ENCODE results near the gene CHCHD10.

The CHCHD10 gene

DNA sequence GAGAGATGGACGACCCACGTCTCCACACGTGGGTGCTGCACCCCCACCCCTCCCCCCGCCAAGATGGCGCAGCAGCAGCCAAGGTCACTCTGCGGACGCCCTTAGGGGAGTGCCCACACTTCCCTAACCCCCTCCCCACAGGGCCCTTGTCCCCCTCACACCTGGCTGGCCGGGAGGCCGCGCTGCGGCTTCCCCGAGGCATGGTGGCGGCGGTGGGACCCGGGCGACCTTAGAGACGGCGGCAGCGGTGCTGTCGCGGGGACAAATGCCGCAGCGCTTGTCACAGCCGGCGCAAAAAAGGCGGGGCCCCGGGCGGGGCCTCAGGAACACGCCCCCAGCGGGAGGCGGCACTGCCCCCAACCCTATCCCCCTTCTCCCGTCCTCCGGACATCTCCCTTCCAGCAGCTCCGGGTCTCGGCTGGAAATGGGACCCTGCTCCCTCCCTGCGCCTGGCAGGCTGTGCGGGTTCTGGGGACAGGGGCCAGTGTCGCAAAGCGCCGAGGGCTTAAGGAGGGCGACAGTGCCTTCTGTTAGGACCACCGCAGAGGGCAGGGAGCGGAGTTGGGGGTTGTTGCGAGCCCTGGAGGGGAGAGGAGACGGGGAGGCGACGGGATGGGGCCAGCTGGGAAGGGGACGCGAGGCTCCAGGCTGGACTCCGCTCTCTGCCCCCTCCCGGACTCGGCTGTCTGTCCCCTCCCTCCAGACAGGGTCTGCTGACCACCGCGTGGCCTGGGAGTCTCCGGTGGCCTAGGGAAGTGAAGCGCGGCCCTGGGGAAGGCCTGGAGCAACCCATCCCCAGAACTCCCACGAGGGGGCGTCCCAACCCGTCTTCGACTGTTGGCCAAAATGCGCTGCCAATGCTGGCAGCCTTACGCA, at the start of gene CHCHD10:
CHCHD10 (minus strand) TSS at position 300 of the 876 bp plus-strand sequence; CDS start at position 202, 98 bp downstream.
- peak; percentile 40 to 55 for DNase-seq (ENCODE audit: low read depth in 2 of 2, low spot score in 1 of 2)

DNA sequence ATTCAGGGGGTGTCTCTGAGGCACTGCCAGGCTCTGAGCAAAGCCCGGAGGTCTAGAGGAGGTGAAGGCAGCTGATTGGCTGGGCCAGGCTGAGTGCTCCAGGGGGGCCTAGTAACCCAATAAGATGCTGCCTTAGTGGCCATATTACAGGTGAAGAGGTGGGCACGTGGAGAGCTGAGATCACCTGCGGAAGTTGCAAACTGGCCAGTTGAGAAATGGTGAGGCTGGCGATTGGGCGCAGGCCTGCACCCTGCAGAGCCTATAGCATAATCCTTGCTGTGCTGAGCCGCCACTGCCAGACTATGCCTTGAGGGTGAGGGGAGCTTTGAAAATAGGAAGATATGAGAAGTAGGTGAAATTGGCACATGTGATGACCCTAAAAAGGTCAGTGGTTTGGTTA, 49.4 kb upstream of the CHCHD10 start:
- DNase-seq (ENCODE audit: low read depth in 2 of 2, low spot score in 1 of 2): no peak

DNA sequence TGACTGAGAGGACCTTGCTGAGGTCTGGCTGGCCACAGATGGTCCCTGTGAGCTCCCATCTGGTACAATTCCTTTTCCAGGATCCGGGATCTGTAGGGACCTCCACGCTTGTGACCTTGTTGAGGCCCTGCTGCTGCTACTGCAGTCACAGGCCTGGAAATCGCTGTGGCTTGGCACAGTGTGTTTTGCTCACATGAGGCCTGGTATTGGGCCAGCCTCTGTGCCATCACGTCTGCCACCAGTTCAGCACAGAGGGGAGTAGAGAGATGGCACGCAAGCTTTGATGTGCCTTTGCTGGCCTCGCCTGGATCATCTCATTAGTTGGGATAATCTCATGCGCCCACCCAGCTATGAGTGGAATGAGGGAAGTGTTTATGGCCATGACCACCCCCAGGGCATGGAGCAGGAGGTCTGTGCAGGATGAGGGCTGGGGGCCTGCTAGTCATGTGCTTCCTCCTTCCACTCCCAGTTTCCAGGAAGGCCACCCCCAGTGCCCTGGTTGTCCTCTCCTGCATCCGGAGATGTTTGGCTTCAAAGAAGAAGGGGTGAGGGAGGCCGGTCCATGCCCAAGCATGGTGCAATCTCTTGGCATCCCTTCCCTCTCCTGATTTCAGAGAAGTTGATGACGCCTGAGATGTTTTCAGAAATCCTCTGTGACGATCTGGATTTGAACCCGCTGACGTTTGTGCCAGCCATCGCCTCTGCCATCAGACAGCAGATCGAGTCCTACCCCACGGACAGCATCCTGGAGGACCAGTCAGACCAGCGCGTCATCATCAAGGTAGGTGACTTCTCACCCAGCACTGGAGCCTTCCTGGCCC, 48.6 kb upstream of the CHCHD10 start:
- DNase-seq (ENCODE audit: low read depth in 2 of 2, low spot score in 1 of 2): no peak

DNA sequence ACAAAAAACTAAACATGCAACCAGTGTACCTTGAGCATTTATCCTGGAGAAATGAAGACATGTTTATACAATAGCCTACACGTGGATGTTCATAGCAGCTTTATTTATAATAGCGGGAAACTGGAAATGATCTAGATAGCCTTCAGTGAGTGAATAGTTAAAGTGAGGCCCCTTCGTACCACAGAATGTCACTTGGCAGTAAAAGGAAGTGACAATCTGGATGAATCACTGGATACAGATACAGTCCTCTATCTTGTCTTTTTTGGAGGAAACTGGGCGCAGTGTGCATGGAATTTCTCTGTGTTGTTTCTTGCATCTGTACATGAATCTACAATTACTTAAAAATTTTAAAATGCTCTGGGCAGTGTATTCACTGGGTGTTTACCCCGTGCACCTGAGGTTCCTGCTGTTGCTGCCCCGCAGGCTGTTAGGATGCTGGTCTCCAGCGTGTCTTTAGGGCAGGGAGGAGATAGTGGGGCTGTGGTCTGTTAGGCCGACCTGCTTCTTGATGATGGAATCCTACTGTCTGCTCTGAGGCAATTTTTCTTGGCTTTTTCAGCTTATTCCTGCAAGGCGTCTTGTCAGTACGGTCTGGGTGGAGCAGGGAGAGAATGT, 47.9 kb upstream of the CHCHD10 start:
- DNase-seq (ENCODE audit: low read depth in 2 of 2, low spot score in 1 of 2): no peak

DNA sequence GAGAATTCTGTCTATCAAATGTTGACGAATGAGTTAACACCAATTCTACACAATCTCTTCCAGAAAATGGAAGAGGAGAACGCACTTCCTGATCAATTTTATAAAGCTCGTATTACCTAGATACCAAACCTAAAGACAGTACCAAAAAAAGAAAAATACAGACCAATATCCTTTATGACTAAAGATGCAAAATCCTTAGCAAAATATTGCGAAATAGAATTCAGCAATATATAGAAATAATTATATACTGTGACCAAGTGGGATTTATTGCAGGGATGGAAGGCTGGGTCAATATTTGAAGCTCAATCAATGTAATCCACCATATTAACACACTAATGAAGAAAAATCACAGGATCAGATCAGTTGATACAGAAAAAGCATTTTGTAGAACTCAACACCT, 44.6 kb upstream of the CHCHD10 start:
- DNase-seq (ENCODE audit: low read depth in 2 of 2, low spot score in 1 of 2): no peak

DNA sequence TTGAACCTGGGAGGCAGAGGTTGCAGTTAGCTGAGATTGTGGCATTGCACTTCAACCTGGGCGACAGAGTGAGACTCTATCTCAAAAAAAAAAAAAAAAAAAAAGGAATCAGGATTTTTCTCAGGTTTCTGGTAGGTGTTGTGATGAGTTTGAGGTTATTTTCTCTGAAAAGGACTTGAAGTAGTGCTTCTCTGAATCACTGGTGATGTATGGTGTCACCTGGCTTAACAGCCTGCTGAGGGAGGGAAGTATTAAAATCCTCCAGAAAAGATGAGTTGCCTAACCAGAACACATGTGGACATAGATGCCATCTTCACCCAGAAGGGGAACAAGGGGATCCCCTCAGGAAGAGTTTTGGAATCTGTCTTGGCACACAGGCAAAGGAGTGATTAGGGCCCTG, 39.1 kb upstream of the CHCHD10 start:
- DNase-seq (ENCODE audit: low read depth in 2 of 2, low spot score in 1 of 2): no peak

DNA sequence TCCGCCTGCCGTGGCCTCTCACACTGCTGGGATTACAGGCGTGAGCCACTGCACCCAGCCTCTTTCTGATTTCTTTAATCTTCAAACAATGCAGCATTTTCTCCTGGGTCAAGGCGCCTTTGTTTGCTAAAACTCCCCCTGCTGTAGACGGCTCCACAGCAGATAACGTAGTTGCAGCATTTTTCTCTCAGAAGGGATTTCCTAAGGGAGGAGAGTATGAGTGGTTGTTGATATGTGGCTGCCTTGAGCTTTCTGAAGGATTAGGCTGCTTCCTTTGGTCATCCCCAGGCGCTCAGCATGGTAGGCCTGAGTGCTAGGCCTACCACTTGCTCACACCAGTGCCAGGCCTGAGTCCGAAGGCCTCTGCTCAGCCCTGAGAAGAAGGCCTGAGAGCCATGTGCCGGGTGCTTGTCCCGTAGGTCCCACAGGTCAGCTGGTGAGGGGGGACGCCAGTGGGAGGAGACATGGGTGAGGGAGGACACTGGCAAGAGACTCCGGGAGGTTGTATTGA, 37.1 kb upstream of the CHCHD10 start:
- no peak for DNase-seq (ENCODE audit: low read depth in 2 of 2, low spot score in 1 of 2)

DNA sequence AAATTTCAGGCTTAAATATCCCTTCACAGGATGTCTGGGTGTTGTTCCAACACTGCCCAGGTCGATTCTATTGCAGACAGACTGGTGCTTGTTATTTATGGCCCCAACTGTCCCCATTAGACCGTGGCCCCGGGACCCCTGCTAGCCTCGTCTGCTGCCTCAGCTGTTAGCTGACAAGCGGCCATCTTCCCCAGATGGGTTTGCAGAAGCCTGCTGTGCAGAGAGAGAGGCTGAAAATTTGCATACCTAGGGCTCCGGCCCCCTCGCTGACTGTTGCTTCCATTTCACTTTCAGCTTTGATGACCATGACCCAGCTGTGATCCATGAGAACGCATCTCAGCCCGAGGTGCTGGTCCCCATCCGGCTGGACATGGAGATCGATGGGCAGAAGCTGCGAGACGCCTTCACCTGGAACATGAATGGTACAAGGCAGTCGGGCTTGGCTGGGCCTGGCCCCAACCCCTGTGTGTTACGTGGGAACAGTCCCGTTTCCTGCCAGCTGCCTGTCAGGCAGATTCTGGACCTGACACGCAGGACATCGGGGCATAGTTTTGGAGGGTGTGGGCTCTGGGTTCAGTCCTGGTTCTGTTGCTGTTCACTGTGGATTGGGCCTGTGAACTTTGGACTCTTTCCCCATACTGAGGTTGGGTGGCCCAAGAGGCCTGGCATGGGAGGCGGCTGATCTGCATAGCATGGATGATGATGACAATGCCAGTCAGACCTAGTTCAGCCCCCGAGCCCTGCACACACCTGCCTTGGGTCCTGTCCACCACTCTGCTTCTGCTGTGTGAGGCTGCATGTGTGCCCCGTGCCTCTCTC, 35.4 kb upstream of the CHCHD10 start:
- no peak for DNase-seq (ENCODE audit: low read depth in 2 of 2, low spot score in 1 of 2)

DNA sequence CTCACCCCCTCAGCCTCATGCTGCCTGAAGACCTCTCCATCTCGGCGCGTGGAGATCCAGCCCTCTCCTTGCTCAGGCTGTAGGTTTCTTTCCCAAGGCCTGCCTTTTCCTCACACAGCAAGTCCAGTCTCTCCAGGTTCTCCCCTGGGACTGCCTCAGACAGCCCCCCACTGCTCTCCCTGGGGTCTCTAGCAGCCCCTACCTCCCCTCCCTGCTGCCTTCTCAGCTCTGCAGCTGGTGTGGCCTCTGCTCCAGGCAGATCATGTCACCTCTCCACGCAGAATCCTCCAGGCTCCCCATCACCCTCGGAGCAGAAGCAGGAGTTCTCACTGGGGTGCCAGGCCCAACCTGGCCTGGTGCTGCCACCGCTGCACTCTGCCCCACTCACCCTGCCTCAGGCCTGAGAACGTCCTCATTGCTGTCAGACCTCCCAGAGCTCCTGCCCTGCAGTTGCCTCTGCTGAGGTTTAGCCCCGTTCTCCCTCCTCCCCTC, 34.2 kb upstream of the CHCHD10 start:
- DNase-seq (ENCODE audit: low read depth in 2 of 2, low spot score in 1 of 2): no peak

DNA sequence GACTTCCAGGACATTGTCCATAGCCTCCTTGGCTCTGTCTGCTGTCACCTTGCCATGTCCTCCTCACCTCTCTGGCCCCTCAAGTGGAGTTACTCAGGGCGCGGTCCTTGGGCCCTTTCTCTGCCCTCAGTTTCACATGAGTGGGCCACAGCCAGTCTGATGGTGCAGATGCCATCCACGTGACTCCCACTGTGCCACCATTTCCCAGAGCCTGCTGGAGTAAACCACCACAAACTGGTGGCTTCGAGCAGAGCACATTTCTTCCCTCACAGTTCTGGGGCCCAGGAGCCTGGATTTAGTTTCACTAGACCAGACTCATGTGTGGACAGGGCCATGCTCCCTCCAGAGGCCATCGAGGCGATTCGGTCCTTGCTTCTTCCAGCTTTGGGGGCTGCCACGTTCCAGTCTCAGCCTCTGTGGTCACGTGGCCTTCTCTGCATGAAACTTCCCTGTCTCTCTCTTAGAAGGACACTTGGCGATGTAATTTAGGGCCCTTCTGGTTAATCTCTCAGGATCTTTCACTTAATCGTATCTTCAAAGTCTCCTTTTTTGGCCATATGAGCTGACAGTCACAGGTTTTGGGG, 33.6 kb upstream of the CHCHD10 start:
- no peak for DNase-seq (ENCODE audit: low read depth in 2 of 2, low spot score in 1 of 2)

DNA sequence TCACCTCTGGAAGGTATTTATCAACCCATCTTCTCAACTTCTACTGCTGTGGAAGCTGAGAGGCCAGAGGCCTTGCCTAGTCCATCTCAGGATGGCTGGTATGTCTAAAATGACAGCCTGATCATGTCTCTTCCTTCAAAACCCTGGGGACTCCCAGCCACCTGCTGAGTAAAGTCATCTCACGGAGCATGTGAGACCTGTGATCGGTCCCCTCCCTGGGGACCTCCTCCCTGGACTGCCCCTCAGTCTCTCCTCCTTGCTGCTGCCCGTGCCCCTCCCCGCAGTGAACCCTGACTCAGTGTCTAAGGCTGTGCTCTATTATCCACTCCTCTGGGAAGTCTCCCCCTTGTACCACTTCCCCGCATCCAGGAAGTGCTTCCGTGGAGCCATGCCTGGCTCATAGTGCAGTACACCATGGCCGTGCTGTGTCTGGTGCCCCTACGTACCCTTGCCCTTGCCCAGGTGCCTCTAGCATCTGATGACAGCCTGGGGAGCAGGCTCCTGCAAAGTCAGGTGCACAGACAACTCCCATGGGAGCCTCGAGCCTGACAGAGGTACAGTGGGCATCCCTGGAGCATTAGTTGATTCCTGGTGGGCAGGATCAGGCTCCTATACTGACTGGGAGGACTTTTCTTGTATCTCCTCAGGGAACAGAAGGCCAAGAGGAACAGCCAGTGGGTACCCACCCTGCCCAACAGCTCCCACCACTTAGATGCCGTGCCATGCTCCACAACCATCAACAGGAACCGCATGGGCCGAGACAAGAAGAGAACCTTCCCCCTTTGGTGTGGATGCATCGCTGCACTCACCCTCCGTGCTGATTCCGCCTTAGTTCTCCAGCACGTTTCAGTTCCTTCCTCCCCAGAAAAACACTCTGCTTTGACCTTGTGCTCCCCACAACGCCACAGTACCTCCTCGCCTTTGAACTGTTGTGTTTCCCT, 32.8 kb upstream of the CHCHD10 start:
- no peak for DNase-seq (ENCODE audit: low read depth in 2 of 2, low spot score in 1 of 2)

DNA sequence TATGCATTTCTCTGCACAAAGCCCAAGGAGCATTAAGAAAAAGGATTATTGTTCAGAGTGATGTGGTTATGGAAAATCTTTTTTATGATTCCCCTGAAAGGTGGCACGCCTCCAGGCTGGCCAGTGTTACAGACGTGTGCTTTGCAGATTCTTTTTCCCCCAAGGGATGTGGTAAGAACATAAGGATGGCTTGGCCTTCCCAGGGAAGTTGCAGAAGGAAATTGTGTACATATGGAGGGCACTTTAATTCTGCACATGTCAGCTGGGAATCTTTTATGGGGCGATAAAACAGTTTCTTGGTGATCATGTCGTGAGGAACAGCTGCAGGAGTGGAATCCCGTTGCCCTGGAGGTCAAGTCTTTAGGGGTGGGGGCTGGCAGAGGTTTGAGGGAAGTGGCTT, 28.7 kb upstream of the CHCHD10 start:
- DNase-seq (ENCODE audit: low read depth in 2 of 2, low spot score in 1 of 2): no peak

DNA sequence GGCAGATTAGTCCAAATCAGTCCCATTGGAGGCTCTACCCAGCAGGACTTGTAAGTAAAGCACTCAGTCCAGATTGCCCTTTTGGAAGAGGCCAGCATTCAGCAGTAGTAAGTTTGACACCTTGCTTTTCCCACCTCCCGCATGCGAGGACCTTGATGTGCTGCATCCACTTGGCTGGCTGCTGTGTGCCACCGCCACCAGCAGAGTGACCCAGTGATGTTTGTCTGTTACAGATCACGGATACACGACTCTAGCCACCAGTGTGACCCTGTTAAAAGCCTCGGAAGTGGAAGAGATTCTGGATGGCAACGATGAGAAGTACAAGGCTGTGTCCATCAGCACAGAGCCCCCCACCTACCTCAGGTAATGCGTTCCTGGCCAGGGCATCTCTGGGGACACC, 25.6 kb upstream of the CHCHD10 start:
- DNase-seq (ENCODE audit: low read depth in 2 of 2, low spot score in 1 of 2): no peak

DNA sequence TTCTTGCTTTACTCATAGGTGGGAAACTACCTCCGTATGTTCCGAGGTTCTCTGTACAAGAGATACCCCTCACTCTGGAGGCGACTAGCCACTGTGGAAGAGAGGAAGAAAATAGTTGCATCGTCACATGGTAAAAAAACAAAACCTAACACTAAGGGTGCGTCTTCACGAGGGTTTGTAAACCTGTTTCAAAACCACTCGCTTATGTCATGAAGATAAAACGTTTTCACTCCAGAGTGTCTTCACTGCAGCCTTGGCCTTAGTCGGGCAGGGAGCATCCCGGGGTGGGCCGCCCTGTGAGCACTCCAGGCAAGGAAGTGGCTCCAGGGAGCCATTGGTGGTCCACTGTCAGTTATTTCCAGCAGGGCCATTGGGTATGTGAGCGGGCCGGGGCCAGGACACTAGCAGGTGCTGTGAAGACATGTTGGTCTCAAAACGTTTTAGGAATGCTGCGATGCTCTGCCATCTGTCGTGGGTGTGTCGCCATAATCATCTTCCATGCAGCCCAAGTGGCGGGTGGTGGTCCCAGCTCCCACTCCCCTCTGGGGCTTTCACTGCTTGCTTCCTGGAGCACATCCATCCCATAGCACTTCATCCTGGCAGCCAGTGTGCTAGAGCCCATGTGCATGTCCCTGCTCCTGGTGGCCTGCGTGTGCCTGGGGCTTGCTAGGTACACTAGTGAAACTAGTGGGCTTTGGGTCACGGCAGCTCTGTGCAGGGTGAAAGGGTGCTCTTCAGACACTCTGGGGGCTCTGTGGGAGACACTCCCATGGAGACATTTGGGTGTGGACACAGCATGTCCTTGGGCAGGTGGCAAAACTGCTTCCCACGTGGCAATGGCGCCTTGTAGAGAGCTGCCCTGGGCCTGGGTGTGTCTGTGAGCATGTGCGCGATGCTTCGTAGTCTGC, 24.2 kb upstream of the CHCHD10 start:
- DNase-seq (ENCODE audit: low read depth in 2 of 2, low spot score in 1 of 2): no peak

DNA sequence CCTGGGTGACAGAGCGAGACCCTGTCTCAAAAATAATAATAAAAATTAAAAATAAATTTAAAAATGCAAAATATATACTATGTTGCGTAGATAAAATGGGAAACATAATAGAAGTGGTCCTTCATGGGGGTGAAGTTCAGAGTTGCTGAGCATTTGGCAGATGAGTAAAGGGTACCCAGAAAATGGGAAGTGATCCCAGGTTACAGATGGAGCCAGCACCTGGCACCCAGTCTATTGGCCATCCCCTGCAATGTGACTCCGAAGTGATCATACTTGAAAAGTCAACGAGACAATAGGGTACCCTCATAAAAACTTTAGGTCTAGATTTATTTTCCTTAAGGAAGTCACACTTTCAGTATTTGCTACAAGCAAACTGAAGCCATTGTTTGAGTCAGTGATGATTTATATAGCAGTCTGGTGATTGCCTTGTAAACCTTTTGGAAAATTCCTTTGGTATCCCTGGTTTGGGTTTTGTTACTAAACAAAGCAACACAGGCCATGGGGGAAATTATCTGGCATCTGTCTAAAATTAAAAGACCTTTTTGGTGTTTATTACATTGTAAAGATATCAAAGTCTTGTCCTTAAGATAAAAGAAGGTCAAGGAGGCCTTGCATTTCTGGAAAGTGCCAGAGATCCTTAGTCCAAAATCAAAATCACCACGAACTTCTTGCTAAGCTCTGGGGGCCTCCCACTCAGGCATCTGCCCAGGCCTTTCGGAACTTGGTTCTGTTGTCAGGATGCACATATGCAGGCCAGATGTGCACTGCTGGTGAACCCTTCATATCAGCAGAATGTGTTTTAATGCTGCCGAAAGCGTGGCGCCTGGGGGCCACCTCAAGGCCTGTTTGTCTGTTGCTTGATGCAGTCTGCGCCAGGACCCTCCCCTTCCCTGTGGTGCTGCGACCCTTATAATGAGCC, 23.3 kb upstream of the CHCHD10 start:
- no peak for DNase-seq (ENCODE audit: low read depth in 2 of 2, low spot score in 1 of 2)

DNA sequence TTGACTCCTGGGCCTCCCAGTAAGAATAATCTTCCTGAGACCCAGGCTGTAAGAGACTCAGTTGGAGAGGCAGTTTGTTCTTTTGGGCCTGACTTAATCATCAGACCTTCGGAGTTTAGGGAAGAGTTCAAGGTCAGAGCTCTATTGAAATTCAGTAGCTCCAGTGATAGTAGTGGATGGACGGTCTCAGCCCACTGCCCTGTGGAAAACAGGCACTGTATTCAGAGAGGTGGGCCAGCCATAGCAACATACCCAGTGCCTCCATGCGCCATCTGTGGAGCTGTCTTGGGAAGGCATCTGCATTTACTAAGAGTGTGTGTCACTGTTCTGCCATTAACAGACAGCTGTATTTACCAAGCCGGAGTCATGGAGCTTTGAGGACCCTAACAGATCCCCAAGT, 21.9 kb upstream of the CHCHD10 start:
- DNase-seq (ENCODE audit: low read depth in 2 of 2, low spot score in 1 of 2): no peak

DNA sequence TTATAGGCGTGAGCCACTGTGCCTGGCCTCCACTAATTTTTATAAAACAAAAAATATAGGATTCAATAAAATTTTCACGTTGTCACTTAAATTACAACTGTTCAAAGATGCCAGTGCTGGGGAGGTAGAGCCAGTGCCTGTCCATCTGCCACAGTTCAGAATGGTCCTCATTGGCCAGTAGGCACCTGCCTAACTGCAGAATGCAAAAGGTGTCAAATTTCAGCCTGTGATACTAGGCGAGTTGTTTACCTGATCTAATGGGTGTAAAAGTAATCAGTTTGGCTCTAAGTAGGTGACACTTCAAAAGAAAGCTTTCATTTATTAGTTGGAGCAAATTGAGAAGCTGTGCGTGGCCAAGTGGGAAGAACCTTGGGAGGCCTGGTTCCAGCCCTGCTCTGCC, 21.3 kb upstream of the CHCHD10 start:
- no peak for DNase-seq (ENCODE audit: low read depth in 2 of 2, low spot score in 1 of 2)

Measured in stimulated activated CD8-positive, alpha-beta memory T cell treated with anti-CD3 and anti-CD28 coated beads, Interleukin-4, amount 100 ng/mL, for 4 hours (primary cell).